T-cell (primary cell): ENCODE measurements around the gene JUNB. TPM values are rescaled to one million over a fixed set of nuclear protein-coding genes. Genes with fewer than 3 reads are reported as not detected.

Experiments used
- ATAC-seq, 4 experiments: fragments of 200-7000 bp in 3 of 4; fragments of 150-1000 bp in 1 of 4; cut with Tn5 transposase; replicated peaks in 1 of 4; 1 replicate in 3 of 4; 2 replicates in 1 of 4; pipeline ENCODE4 v1.10.0; 2021; ENCODE audit warnings: moderate library complexity in 3 of 4, mild to moderate bottlenecking in 2 of 4, moderate number of reproducible peaks in 1 of 4
- CTCF ChIA-PET, 2 donors: fragments of 300-600 bp; sonication (Branson Sonifier 250); formaldehyde crosslinking; loops; one replicate each; lab custom pipeline; 2022; ENCODE audit warnings: antibody characterized with exemption in 2 of 2; lab: Charles Lee
- POLR2A ChIA-PET, 2 donors: fragments of 300-600 bp; sonication (Branson Sonifier 250); formaldehyde crosslinking; loops; one replicate each; lab custom pipeline; 2022; ENCODE audit warnings: antibody characterized with exemption in 2 of 2; lab: Charles Lee
- DNase-seq, 35 experiments: peaks; one replicate each; pipeline versions ENCODE4 v3.0.0 to v3.0.0-alpha.2; 2013 to 2023
- H3K27ac ChIP-seq: one replicate; pipeline ENCODE4 v1.5.1; 2013; ENCODE audit warnings: low read length
- H3K27me3 ChIP-seq, 2 experiments: replicated peaks in 1 of 2; 1 replicate in 1 of 2; 2 replicates in 1 of 2; pipeline versions ENCODE4 v1.6.1 to v1.7.0; 2013; ENCODE audit warnings: low read length in 1 of 2, mixed read lengths in 1 of 2; ENCODE audit not compliant: control insufficient read depth in 2 of 2, insufficient read depth in 2 of 2; ENCODE audit errors: extremely low read depth in 1 of 2
- H3K36me3 ChIP-seq, 2 donors: 1 replicate in 1 of 2; 2 replicates in 1 of 2; pipeline versions ENCODE4 v1.6.1 to v1.7.0; 2013; ENCODE audit warnings: low read length in 1 of 2; ENCODE audit not compliant: control insufficient read depth in 2 of 2, insufficient read depth in 1 of 2; ENCODE audit errors: extremely low read depth in 1 of 2
- H3K4me1 ChIP-seq, 2 experiments: 1 replicate in 1 of 2; 2 replicates in 1 of 2; pipeline versions ENCODE4 v1.6.1 to v1.7.0; 2013; ENCODE audit warnings: low read length in 2 of 2, mixed read lengths in 1 of 2; ENCODE audit not compliant: insufficient read depth in 2 of 2, control insufficient read depth in 1 of 2; ENCODE audit errors: extremely low read depth in 1 of 2
- H3K4me3 ChIP-seq, 2 donors: 1 replicate in 1 of 2; 2 replicates in 1 of 2; pipeline versions ENCODE4 v1.5.1 to v1.7.0; 2013; ENCODE audit warnings: mild to moderate bottlenecking in 2 of 2, low read length in 1 of 2, moderate library complexity in 1 of 2; ENCODE audit not compliant: control insufficient read depth in 1 of 2; ENCODE audit errors: extremely low read depth in 1 of 2
- H3K9me3 ChIP-seq: 2 replicates; pipeline ENCODE4 v1.7.0; 2013
- H3K27ac Mint-ChIP-seq, 2 donors: one replicate each; pipeline ENCODE4 v1.8.0; 2020 to 2021; ENCODE audit warnings: mild to moderate bottlenecking in 2 of 2, mixed read lengths in 2 of 2
- H3K27me3 Mint-ChIP-seq, 2 donors: one replicate each; pipeline ENCODE4 v1.8.0; 2021 to 2022; ENCODE audit warnings: mixed read lengths in 2 of 2
- H3K36me3 Mint-ChIP-seq: one replicate; pipeline ENCODE4 v1.8.0; 2021; ENCODE audit warnings: mixed read lengths
- H3K4me1 Mint-ChIP-seq, 3 donors: one replicate each; pipeline ENCODE4 v1.8.0; 2020 to 2022; ENCODE audit warnings: mixed read lengths in 3 of 3, mild to moderate bottlenecking in 1 of 3
- H3K4me3 Mint-ChIP-seq, 3 donors: one replicate each; pipeline ENCODE4 v1.8.0; 2020 to 2022; ENCODE audit warnings: mild to moderate bottlenecking in 3 of 3, mixed read lengths in 3 of 3, moderate library complexity in 3 of 3
- H3K9me3 Mint-ChIP-seq, 3 donors: one replicate each; pipeline ENCODE4 v1.8.0; 2020 to 2022; ENCODE audit warnings: mixed read lengths in 3 of 3
- WGBS: methylation state at CpG from one replicate; pipeline ENCODE4 v1.1.5; 2013; ENCODE audit warnings: missing lambda C conversion rate; ENCODE audit not compliant: insufficient coverage; 5-methylcytosine and 5-hydroxymethylcytosine counted together
- total RNA-seq, 35 experiments: library from RNA in 6 of 35; stranded (reverse) in 6 of 35; fragments of 120-200 nt in 1 of 35; gene quantifications; one replicate each; pipeline versions ENCODE4 v1.2.1 to v1.2.4 and lab custom pipeline; 2013 to 2026

The JUNB gene
- total RNA-seq, 5 donors from 2014 or later (not counting 1 experiment from before 2014, with no cell fraction given): 117 to 2,289 (median 138) TPM

- Histone ChIP-seq H3K36me3 (no peaks in the 10 kb centered on the region), H3K9me3 (no peaks in the 10 kb centered on the region), H3K4me3 (peak within 1 kb of the TSS; percentile 24 to 40), H3K27ac (no peak within 1 kb of the TSS), H3K4me1 (peaks cover 4 to 48% of the 10 kb centered on the region in 2 experiments), H3K27me3 (peaks cover 33 to 91% of the 10 kb centered on the region in 2 experiments)
- H3K27ac Mint-ChIP-seq: peak within 1 kb of the TSS in 1 of 2 donors; percentile 11
- no peaks in the 10 kb centered on the region for H3K36me3 Mint-ChIP-seq
- POLR2A ChIA-PET: no interaction called here
- H3K27me3 Mint-ChIP-seq: peaks cover 65 to 74% of the 10 kb centered on the region in 2 donors
- DNase-seq: peak in 22 of 35 experiments; percentile 7 to 79 (median 40)
- peak; percentile 67 to 74 (median 70) for ATAC-seq
- peak within 1 kb of the TSS; percentile 50 to 66 (median 64) for H3K4me3 Mint-ChIP-seq
- WGBS: under 1% methylated on average over 50 of the region's 69 CpGs
- no peaks in the 10 kb centered on the region for H3K9me3 Mint-ChIP-seq
- CTCF ChIA-PET: no interaction called here
- H3K4me1 Mint-ChIP-seq: peaks cover 24 to 44% (median 42%) of the 10 kb centered on the region in 3 donors
These were observed 47.0 kb downstream of the JUNB start, which contains the start of gene MAST1 for GRCh38 chr19:12838182-12838885. MAST1 (plus strand) TSS chr19:12838515; CDS start chr19:12838573, 58 bp downstream.

- Histone ChIP-seq H3K27ac (no peak overlapping the region), H3K4me1 (peaks cover 2 to 43% of the 10 kb centered on the region in 2 experiments), H3K27me3 (peaks cover 33 to 93% of the 10 kb centered on the region in 2 experiments), H3K36me3 (no peaks in the 10 kb centered on the region), H3K9me3 (no peaks in the 10 kb centered on the region), H3K4me3 (peak overlapping the region; percentile 24 to 40)
- Mint-ChIP-seq H3K4me1 (peaks cover 24 to 43% (median 40%) of the 10 kb centered on the region in 3 donors), H3K4me3 (peak overlapping the region; percentile 50 to 66 (median 64)), H3K9me3 (no peaks in the 10 kb centered on the region), H3K27ac (peak overlapping the region in 1 of 2 donors; percentile 8), H3K36me3 (no peaks in the 10 kb centered on the region), H3K27me3 (peaks cover 67 to 80% of the 10 kb centered on the region in 2 donors)
- ATAC-seq (peak in 3 of 4 experiments; percentile 35 to 49 (median 40)), DNase-seq (peak in 6 of 35 experiments; percentile 13 to 48 (median 20))
- ChIA-PET CTCF (no interaction called here), POLR2A (no interaction called here)
- WGBS: 29% methylated on average over 5 of the region's 21 CpGs
These were observed 47.8 kb downstream of the JUNB start for GRCh38 chr19:12838886-12839756.

GRCh38 chr19:12840091-12841079 lies 49.1 kb downstream of the JUNB start:
- Histone ChIP-seq H3K27ac (no peak overlapping the region), H3K36me3 (no peaks in the 10 kb centered on the region), H3K9me3 (no peaks in the 10 kb centered on the region), H3K4me3 (no peak overlapping the region), H3K27me3 (peaks cover 27 to 87% of the 10 kb centered on the region in 2 experiments), H3K4me1 (peaks cover 2 to 30% of the 10 kb centered on the region in 2 experiments)
- Mint-ChIP-seq H3K4me1 (peaks cover 16 to 36% (median 34%) of the 10 kb centered on the region in 3 donors), H3K36me3 (no peaks in the 10 kb centered on the region), H3K27me3 (peaks cover 69 to 78% of the 10 kb centered on the region in 2 donors), H3K27ac (no peak overlapping the region), H3K9me3 (no peaks in the 10 kb centered on the region), H3K4me3 (peak overlapping the region in 1 of 3 donors; percentile 38)
- POLR2A ChIA-PET: no interaction called here
- CTCF ChIA-PET: no interaction called here
- ATAC-seq (peak in 1 of 4 experiments; percentile 19), DNase-seq (peak in 11 of 35 experiments; percentile 10 to 39 (median 24))
- WGBS: 26% methylated on average over 29 of the region's 43 CpGs

- peak overlapping the region in 1 of 2 donors; percentile 15 for H3K4me3 ChIP-seq
- no peaks in the 10 kb centered on the region for H3K9me3 ChIP-seq
- POLR2A ChIA-PET: no interaction called here
- H3K9me3 Mint-ChIP-seq: no peaks in the 10 kb centered on the region
- peaks cover 22 to 87% of the 10 kb centered on the region in 2 experiments for H3K27me3 ChIP-seq
- no peak for DNase-seq
- H3K36me3 Mint-ChIP-seq: no peaks in the 10 kb centered on the region
- no peaks in the 10 kb centered on the region for H3K36me3 ChIP-seq
- H3K27ac ChIP-seq: no peak overlapping the region
- H3K4me1 ChIP-seq: peaks cover 2 to 28% of the 10 kb centered on the region in 2 experiments
- CTCF ChIA-PET: no interaction called here
- peak overlapping the region in 2 of 3 donors; percentile 32 to 38 for H3K4me3 Mint-ChIP-seq
- H3K4me1 Mint-ChIP-seq: peaks cover 16 to 36% (median 30%) of the 10 kb centered on the region in 3 donors
- ATAC-seq: no peak
- no peak overlapping the region for H3K27ac Mint-ChIP-seq
- WGBS: 13% methylated on average over 28 of the region's 29 CpGs
- peaks cover 67 to 72% of the 10 kb centered on the region in 2 donors for H3K27me3 Mint-ChIP-seq
These were observed 49.8 kb downstream of the JUNB start for GRCh38 chr19:12841094-12841493.

- Histone ChIP-seq H3K4me1 (peaks cover 2 to 35% of the 10 kb centered on the region in 2 experiments), H3K4me3 (no peak overlapping the region), H3K27ac (no peak overlapping the region), H3K27me3 (peaks cover 22 to 89% of the 10 kb centered on the region in 2 experiments), H3K9me3 (no peaks in the 10 kb centered on the region), H3K36me3 (no peaks in the 10 kb centered on the region)
- WGBS: 91% methylated on average over 18 of the region's 18 CpGs
- Mint-ChIP-seq H3K4me1 (peaks cover 16 to 34% (median 30%) of the 10 kb centered on the region in 3 donors), H3K36me3 (no peaks in the 10 kb centered on the region), H3K4me3 (no peak overlapping the region), H3K27me3 (peaks cover 60 to 71% of the 10 kb centered on the region in 2 donors), H3K27ac (no peak overlapping the region), H3K9me3 (no peaks in the 10 kb centered on the region)
- ATAC-seq (no peak), DNase-seq (no peak)
- ChIA-PET CTCF (no interaction called here), POLR2A (no interaction called here)
These were observed 51.2 kb downstream of the JUNB start for GRCh38 chr19:12842511-12842910.
